Measurements from ENCODE around the gene IL15RA.
"Not testable (repeated sequence)": the region's sequence is repeated elsewhere in the genome, so short reads cannot be mapped to it uniquely, and the experiment has no call there.

The IL15RA gene

DNA sequence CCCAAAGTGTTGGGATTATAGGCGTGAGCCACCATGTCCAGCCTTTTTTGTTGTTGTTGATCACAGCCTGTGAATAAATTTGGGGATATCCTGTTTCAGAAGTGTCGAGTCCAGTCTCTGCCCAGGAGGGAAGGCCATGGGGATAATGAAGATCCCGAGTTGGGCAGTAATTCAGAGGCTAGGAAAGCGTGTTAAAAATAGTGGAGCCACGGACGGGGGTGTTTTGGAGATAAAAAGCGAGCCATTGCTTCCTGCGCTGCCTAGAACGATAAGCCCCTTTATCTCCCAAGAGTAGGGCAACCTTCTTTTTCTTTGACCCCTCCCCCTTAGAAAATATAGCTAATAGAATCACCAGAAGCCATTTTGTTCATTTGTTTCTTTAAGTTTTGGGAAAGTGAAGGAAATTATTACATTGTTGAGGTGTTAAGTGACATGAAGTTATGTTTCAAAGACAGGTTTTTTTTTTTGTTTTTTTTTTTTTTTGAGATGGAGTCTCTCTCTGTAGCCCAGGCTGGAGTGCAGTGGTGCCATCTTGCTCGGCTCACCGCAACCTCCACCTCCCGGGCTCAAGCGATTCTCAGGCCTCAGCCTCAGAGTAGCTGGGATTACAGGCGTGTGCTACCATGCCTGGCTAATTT, 43.3 kb downstream of the IL15RA start:
- H3K4me3 ChIP-seq (ENCODE audit: low read depth, low read length) = no peak overlapping the region

DNA sequence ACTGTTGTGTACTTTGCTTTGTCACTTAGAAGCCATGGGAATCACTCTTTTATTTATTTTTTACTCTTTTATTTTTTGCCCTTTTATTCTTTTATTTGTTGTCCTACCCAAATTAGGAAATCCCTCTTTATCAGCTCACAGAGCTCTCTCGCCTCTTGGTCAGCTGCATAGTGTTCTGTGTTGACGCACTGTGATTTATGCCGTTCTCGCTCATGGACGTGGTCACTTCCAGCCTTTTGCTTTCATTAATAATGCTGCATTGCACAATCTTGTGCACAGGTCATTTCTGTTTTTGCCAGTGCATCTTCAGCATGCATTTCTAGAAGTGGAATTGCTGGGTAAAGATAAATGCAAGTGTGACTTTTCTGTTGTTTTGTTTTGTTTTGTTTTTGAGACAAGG, 45.0 kb downstream of the IL15RA start:
- no peak overlapping the region for H3K4me3 ChIP-seq (ENCODE audit: low read depth, low read length)

DNA sequence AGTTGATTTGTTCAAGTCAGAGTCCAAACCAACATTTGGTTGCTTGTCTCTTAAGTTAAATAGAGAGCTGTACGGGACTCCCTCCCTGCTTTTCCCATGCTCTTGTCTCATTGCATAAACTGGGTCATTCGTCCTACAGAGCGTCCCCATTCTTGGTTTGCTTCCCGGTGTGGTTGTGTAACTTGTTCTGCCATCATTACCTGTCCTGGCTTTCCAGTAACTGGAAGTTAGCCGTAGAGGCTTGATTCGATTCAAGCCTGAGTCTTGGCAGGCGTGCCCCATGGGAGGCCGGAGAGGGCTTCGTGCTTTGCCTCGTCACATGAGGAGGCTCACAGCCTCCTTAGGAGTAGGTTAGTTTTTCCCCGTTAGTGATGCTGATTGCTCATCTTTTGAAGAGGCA, 47.1 kb downstream of the IL15RA start:
- H3K4me3 ChIP-seq (ENCODE audit: low read depth, low read length) = no peak overlapping the region

DNA sequence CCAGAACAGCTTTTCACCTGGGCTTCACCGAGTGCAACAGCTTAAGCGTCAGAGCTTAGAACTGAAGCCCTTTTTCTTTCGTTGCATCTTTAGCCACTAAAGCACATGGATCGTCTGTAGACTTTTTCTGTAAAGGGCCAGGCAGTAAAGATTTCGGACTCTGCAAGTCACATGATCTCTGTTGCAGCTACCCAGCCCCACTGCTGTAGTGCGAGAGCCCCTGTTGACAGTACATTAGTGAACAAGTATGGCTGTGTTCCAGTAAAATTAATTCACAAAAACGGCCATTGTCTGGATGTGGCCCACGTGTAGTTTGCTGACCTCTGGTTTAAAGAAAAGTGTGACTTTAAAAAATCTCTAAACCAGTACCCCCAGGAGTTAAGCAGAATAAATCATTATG, 47.9 kb downstream of the IL15RA start:
- H3K4me3 ChIP-seq (ENCODE audit: low read depth, low read length) = no peak overlapping the region

DNA sequence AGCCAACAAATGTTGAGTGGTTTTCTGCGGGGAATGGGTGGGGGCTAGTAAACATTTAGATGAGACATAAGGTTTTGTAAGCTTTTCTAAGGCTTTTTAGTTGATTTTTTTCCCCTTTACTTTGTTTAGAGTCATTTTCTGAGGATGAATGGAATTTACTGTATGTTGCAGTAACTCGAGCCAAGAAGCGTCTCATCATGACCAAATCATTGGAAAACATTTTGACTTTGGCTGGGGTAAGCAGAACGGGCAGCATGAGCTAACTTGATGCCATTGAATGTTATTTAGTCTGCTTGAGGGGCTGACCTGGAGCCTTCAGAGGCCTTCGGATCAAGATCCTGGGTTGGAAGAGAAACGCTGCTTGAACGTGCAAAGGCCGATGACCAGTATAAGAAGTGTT, 50.0 kb downstream of the IL15RA start:
- no peak overlapping the region for H3K4me3 ChIP-seq (ENCODE audit: low read depth, low read length)

DNA sequence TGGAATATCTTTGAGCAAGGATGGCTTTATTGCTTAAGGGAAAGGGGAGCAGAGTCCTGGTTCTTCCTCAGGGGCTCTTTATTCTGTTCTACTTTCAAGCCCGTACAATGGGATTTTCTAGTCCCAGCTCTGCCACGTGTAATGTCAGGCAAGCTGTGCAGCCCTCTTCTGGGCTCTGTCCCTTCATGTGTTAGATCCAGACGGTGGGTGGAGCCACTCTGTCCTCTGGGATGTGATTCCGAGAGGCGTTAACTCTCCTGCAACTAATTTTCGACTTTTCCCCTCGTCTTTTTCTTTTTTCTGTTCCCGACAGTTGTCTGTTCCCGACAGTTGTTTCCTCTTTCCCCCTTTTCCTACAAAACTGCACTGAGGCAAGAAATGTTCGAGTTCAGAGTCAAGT, 52.5 kb downstream of the IL15RA start:
- no peak overlapping the region for H3K4me3 ChIP-seq (ENCODE audit: low read depth, low read length)

DNA sequence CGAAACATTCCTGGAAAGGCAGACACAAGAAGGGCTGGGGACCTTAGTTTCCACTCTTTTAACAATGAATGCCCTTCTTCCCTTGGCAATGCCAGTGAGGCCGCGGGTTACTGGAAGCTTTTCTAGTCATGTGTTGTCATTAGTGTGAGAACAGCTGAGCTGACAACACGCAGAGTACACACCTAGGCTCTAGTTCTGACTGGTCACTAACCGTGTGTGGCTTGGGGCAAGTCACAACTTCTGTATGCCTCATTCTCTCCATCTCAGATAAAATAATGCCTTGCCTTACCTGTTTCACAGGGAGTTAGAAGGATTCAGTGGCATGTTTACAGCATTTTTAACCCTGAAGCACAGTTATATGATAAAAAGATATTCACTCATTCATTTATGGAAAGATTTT, 55.6 kb downstream of the IL15RA start:
- H3K4me3 ChIP-seq (ENCODE audit: low read depth, low read length) = no peak overlapping the region

DNA sequence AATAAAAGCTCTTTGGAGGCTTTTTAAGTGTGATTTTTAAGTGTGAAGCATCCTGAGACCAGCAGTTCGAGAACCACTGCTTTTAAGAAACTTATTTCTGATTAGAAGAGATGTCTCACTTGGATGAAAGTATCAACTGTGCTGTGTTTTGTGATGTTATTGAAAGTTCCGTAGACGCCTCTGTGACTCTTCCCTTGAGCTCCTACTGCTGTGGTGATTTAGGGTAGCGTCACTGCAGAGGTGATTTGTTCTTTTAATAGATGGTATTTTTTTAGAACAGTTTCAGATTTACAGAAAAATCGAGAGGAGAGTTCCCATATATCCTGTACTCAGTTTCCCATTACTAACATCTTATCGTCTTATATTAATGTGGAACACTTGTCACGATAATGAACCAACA, 57.8 kb downstream of the IL15RA start:
- H3K4me3 ChIP-seq (ENCODE audit: low read depth, low read length) = no peak overlapping the region

DNA sequence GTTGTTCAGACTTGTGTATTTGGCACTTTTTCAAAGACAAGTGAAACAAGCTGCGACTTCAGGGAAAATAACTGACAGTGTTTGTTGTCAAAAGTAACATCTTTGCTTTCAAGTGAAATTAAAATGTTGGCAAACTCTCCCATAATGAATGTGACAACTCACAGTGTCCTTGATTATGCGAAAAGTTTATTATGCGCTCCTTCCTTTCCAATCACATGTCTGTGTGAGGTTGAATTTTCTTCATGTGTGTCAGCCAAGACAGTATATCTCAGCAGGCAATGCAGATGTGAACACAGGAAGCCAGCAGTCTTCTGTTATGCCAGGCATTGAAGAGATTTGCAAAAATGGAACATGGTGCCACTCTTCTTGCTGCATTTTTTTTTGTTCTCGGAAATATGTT, 58.6 kb downstream of the IL15RA start:
- no peak overlapping the region for H3K4me3 ChIP-seq (ENCODE audit: low read depth, low read length)

DNA sequence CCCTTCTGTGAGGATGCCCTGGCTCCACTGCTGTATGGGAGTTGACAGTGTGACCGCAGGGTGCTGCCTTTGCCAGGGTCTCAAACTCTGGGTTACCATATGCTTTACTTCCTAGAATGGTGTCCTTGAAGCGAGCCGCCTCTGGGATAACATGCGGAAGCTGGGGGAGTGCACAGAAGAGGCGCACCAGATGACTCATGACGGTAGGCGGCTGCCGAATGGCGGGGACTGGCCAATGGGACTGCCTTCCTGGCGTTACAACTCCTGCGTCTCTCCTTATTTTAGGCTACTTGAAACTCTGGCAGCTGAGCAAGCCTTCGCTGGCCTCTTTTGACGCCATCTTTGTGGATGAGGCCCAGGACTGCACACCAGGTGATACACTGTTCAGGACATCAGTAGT, 60.0 kb downstream of the IL15RA start:
- no peak overlapping the region for H3K4me3 ChIP-seq (ENCODE audit: low read depth, low read length)

DNA sequence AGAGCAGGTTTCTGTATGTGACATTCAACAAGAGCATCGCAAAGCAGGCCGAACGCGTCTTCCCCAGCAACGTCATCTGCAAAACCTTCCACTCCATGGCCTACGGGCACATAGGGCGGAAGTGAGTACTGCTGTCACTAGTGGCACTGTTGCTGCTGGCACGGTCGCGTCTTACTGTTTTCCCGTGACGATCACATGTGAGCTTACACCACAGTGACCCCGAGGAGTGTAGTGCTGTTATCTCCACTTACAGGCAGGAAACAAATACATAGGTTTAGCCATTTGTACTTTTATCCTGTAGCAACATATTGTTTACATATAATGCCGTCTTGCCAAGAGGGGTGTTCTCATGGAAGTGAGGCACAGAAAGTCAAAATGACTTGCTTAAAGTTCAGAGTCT, 61.9 kb downstream of the IL15RA start:
- no peak overlapping the region for H3K4me3 ChIP-seq (ENCODE audit: low read depth, low read length)

DNA sequence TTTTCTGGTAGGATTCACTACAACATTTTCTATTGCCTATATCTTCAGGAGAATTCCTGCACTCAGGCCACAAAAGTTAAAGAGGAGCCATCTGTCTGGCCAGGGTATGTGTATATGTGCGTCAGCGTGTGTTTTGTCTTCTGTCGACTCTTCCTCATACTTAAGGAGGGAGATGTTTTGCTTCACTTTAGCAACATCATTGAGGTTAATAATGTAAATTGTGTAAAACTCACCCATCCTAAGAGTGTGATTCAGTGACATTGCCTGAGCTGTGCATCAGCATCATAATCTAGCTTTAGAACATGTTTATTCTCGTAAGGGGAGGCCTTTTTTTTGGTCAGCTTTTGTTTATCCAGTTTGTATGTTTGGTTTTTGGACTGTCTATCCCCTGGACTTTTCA, 63.6 kb downstream of the IL15RA start:
- H3K4me3 ChIP-seq (ENCODE audit: low read depth, low read length) = no peak overlapping the region

DNA sequence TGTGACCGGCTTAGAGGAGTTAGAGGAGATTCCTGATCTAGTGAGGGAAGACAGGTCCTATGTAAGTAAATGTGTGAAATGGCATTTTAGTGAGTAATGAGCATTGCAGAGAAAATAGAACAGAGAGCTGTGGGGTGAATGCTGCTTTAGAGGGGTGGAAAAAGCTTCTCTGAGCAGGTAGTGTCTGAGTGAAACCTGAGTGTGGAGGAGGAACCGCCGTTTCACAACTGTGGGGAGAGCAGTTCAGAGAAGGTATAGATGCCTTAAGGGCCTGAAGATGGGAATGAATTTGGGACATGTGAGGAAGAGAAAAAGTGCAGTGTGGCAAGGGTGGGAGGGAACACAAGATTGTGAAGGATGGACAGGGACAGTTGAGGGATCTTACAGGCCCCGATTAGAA, 65.7 kb downstream of the IL15RA start:
- no peak overlapping the region for H3K4me3 ChIP-seq (ENCODE audit: low read depth, low read length)

DNA sequence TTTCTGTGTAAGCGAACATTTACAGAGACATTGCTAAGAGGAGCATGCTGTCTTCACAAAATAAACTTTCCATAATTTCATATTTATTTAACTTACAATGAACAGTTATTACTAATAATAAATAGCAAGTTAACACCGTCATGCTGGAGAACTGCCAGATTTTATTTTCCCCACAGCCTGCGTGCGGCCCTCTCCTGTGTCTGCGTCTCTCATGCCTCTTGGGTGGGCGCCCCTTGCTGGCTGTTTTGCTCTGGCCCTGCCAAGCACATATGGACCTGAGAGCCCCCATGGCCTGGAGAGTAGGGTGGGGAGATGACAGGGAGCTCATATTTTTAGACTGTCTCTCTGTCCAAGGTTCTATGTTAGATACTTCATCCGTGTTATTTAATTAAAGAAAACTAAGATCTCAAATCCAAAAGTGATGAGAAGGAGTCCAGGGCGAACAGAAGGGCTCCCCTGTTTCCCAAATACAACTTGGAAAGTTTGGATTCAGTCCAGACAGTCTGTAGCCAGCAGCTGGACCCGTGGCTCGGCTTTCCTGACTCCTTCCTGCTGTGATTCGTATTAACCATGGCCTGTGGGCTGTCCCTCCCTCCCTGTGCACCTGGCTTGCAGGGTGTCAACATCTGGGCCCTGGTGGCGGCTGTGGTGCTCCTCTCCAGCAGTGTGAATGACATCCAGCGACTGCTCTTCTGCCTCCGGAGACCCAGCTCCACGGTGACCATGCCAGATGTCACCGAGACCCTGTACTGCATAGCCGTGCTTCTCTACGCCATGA, 66.8 kb downstream of the IL15RA start:
- no peak overlapping the region for H3K4me3 ChIP-seq (ENCODE audit: low read depth, low read length)

DNA sequence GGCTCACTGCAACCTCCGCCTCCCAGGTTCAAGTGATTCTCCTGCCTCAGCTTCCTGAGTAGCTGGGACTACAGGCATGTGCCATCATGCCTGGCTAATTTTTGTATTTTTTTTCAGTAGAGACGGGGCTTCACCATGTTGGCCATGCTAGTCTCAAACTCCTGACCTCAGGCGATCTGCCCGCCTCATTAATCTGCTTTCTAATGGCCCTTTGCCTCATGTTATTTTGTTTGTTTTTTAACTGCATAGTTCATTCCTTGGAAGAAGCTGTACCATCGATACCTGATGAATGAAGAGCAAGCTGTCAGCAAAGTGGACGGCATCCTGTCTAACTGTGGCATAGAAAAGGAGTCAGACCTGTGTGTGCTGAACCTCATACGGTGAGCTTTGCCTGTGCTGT, 68.7 kb downstream of the IL15RA start:
- not testable (repeated sequence) for H3K4me3 ChIP-seq (ENCODE audit: low read depth, low read length)

DNA sequence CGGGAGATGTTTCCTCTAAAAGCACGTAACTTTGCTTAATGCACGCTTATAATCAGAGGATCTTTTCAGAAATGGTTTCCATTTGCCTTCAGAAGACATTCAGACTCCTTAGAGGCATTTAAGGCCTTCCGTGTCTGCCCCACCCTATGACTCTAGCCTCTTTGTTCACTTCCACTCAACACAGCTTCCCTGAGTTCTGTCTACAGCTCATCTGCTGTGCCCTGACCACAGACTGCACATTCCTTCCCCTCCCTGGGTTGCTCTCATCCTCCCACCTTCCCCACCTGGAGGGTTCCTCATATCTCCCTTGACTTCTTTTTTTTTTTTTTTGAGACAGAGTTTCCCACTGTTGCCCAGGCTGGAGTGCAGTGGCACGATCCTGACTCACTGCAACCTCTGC, 70.7 kb downstream of the IL15RA start:
- H3K4me3 ChIP-seq (ENCODE audit: low read depth, low read length) = no peak overlapping the region

DNA sequence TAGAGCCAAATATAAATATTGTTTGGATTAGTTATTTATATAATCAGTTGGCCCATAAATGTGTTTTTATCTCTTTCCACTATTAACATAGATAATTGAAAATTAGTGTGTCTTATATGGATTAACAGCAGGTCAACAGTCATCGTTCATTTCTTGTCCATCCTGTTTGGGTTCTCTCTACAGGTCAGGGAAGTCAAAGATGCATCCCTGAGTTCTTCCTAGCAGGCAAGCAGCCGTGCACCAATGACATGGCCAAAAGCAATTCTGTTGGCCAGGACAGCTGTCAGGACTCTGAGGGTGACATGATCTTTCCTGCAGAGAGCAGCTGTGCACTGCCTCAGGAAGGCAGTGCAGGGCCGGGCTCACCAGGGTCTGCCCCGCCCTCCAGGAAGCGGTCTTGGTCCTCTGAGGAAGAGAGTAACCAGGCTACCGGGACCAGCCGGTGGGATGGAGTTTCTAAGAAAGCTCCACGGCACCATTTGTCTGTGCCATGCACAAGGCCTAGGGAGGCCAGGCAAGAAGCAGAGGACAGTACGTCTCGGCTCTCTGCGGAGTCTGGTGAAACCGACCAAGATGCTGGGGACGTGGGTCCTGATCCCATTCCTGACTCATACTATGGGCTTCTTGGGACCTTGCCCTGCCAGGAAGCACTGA, 71.4 kb downstream of the IL15RA start:
- H3K4me3 ChIP-seq (ENCODE audit: low read depth, low read length) = no peak overlapping the region

DNA sequence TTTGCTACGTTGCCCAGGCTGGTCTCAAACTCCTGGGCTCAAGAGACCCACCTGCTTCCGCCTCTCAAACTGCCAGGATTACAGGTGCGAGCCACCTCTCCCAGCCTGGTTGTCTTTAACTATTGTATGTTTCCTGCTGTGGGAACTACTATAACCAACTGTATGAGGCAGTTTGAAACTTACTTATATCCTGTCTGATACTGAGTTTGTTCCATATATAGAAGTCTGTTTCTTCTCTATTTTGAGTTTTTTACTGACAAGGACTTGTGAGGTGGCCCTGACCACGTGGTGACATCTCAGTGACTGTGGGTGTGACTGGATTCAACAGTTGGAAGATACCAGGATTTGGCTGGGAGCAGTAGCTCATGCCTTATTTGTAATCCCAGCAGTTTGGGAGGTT, 73.1 kb downstream of the IL15RA start:
- no peak overlapping the region for H3K4me3 ChIP-seq (ENCODE audit: low read depth, low read length)

DNA sequence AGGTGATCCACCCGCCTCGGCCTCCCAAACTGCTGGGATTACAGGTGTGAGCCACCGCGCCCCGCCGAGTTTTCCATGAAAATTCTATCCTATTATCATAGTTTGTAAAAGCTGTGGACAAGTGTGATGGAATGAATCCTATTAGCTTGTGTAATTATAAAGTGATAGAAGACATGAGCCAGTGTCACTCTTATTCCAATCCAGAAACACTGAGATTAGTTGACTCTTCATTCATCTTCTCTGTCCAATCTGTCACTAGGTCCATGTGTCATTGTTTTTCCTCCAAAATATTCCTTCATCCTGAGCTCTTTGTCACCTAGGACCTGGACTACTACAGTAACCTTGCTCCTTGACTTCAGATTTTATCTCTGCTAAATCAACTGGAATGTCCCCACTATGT, 73.8 kb downstream of the IL15RA start:
- no peak overlapping the region for H3K4me3 ChIP-seq (ENCODE audit: low read depth, low read length)

DNA sequence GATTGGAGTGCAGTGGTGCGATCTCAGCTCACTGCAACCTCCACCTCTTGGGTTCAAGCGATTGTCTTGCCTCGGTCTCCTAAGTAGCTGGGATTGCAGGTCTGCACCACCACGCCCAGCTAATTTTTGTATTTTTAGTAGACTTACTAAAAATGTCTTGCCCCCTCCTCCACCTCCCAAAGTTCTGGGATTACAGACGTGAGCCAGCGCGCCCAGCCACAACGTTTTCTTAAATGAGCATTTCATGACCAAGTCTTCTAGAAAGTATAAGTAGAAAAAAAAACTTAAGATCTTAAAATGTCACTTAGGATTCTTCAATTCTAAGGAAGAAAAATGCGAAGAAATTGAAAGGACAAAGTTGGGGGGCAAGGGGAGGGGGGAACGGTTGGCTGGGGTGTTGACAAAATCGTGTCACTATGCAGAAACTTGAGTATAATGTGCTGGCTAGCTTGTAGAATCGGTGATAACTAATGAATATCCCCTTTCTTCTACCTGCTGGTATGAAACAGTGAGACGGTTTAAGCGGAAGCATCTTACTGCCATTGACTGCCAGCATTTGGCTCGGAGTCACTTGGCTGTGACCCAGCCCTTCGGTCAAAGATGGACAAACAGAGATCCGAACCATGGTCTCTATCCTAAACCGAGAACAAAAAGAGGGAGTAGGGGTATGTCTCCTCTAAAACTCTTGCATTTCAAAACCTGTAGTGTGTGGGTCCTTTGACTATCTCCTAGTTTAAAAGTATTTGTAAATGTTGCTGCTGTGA, 74.7 kb downstream of the IL15RA start:
- H3K4me3 ChIP-seq (ENCODE audit: low read depth, low read length) = no peak overlapping the region
